Endodermal cell (in vitro differentiated cells): ENCODE data around the gene CLTCL1. TPM values are rescaled to one million over a fixed set of nuclear protein-coding genes. Genes with fewer than 3 reads are reported as not detected.

Experiments used
- DNase-seq: peaks from one replicate; pipeline ENCODE4 v3.0.0-alpha.2; 2017
- H3K27ac ChIP-seq: 2 replicates; pipeline ENCODE4 v1.5.1; 2013; ENCODE audit warnings: mild to moderate bottlenecking, low read depth, low read length, moderate library complexity
- H3K27me3 ChIP-seq: 2 replicates; pipeline ENCODE4 v1.6.1; 2013; ENCODE audit warnings: mild to moderate bottlenecking, low read length, moderate library complexity; ENCODE audit not compliant: insufficient read depth, control insufficient read depth, poor library complexity, severe bottlenecking
- H3K36me3 ChIP-seq: 2 replicates; pipeline ENCODE4 v1.7.0; 2013; ENCODE audit warnings: mild to moderate bottlenecking, low read length, moderate library complexity; ENCODE audit not compliant: control insufficient read depth, insufficient read depth
- H3K4me1 ChIP-seq: one replicate; pipeline ENCODE4 v1.7.0; 2013; ENCODE audit warnings: low read length; ENCODE audit not compliant: control insufficient read depth, insufficient read depth
- H3K4me3 ChIP-seq: 2 replicates; pipeline ENCODE4 v1.5.1; 2013; ENCODE audit warnings: mild to moderate bottlenecking, low read length, moderate library complexity
- H3K9ac ChIP-seq: 2 replicates; pipeline ENCODE4 v1.6.1; 2013; ENCODE audit warnings: mild to moderate bottlenecking, low read length, moderate library complexity; ENCODE audit not compliant: poor library complexity, severe bottlenecking; ENCODE audit errors: extremely low read depth
- H3K9me3 ChIP-seq: 2 replicates; pipeline ENCODE4 v1.6.1; 2013; ENCODE audit warnings: mild to moderate bottlenecking, low read length, moderate library complexity; ENCODE audit not compliant: control insufficient read depth
- H3K27ac Mint-ChIP-seq: 2 replicates; pipeline ENCODE4 v1.8.0; 2020; ENCODE audit warnings: mixed read lengths
- H3K27me3 Mint-ChIP-seq: 2 replicates; pipeline ENCODE4 v1.8.0; 2021; ENCODE audit warnings: mild to moderate bottlenecking, mixed read lengths; ENCODE audit not compliant: insufficient read depth
- H3K36me3 Mint-ChIP-seq: 2 replicates; pipeline ENCODE4 v1.8.0; 2020; ENCODE audit warnings: low read depth, mixed read lengths
- H3K4me1 Mint-ChIP-seq: 2 replicates; pipeline ENCODE4 v1.8.0; 2020; ENCODE audit warnings: mixed read lengths
- H3K4me3 Mint-ChIP-seq: 2 replicates; pipeline ENCODE4 v1.8.0; 2020; ENCODE audit warnings: mild to moderate bottlenecking, moderate library complexity, mixed read lengths
- H3K9me3 Mint-ChIP-seq: 2 replicates; pipeline ENCODE4 v1.8.0; 2020; ENCODE audit warnings: mild to moderate bottlenecking, mixed read lengths
- CTCF ChIP-seq: fragments of 200-600 bp; sonication (generic); conservative IDR thresholded peaks from 2 replicates; pipeline ENCODE4 v1.5.0; 2021; ENCODE audit warnings: antibody characterized with exemption, mild to moderate bottlenecking
- WGBS, 2 experiments: methylation state at CpG; one replicate each; pipeline versions ENCODE4 v1.1.5 to v1.1.7; 2013; ENCODE audit warnings: missing lambda C conversion rate in 2 of 2, mixed read lengths in 1 of 2; ENCODE audit not compliant: insufficient coverage in 1 of 2, insufficient read length in 1 of 2; 5-methylcytosine and 5-hydroxymethylcytosine counted together
- total RNA-seq, 2 donors: library from RNA; stranded (reverse); fragmentation: NEBNext Ultra II Directional in 1 of 2; extraction: Animal tissue kit (Norgen Biotek cat#: 25700) in 1 of 2; gene quantifications; 2 replicates in 1 of 2; 3 replicates in 1 of 2; pipeline ENCODE4 v1.2.1, GENCODE V29; 2021

Gene CLTCL1
- total RNA-seq, 2 donors from 2014 or later: 11.8 to 14.4 TPM

GRCh38 chr22:19175602-19176174, 115.8 kb downstream of the CLTCL1 start:
- Mint-ChIP-seq H3K27me3 (peaks cover 13% of the 10 kb centered on the region), H3K9me3 (no peaks in the 10 kb centered on the region), H3K4me3 (peak overlapping the region; percentile 65), H3K27ac (peak overlapping the region; percentile 74), H3K4me1 (peaks cover 21% of the 10 kb centered on the region), H3K36me3 (peaks cover 8% of the 10 kb centered on the region)
- H3K27ac ChIP-seq: peak overlapping the region; percentile 38
- no peaks in the 10 kb centered on the region for H3K9me3 ChIP-seq
- no peak for TF ChIP-seq CTCF
- DNase-seq: no peak
- peaks cover 8% of the 10 kb centered on the region for H3K4me1 ChIP-seq
- 89 to 92% methylated on average over 15 to 21 of the region's 21 CpGs for WGBS, 2 experiments
- no peak overlapping the region for H3K4me3 ChIP-seq
- no peak overlapping the region for H3K9ac ChIP-seq
- H3K27me3 ChIP-seq: peaks cover 6% of the 10 kb centered on the region
- H3K36me3 ChIP-seq: no peaks in the 10 kb centered on the region

DNA sequence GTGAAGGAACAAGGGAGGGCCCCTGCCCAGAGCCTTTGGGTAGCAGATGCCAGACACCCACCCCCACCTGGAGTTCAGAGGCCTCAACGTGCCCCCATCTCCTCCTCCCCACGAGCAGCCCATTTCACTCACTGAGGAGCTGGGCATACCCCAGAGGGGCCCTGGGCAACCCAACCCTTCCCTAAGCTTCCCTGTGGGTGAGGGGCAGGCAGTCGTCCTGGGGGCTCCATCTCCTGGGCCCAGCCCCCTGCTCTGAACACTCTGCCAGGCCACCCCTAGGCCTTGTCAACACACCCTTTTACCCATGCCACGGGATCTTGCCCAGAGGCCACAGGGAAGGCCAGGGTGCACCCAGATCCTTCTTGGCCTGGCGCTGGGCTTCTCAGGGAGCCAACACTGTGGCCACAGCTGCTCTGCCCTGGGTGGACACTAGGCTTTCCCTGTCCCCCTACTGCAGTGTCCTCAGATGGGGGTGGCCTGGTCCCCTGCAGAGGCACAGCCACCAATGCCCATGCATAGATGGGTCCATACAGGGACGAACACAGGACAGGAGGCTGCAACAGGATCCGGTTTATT, 116.4 kb downstream of the CLTCL1 start:
- H3K9ac ChIP-seq: no peak overlapping the region
- H3K4me3 Mint-ChIP-seq: no peak overlapping the region

More for the DNA sequence above, 116.4 kb downstream of the CLTCL1 start:
- H3K36me3 ChIP-seq: no peaks in the 10 kb centered on the region
- H3K4me1 Mint-ChIP-seq: peaks cover 25% of the 10 kb centered on the region
- no peak overlapping the region for H3K4me3 ChIP-seq
- no peak for TF ChIP-seq CTCF
- no peak overlapping the region for H3K27ac ChIP-seq
- no peaks in the 10 kb centered on the region for H3K9me3 ChIP-seq
- H3K27me3 ChIP-seq: peaks cover 12% of the 10 kb centered on the region
- 86 to 100% methylated on average over 4 to 7 of the region's 7 CpGs for WGBS, 2 experiments
- no peaks in the 10 kb centered on the region for H3K9me3 Mint-ChIP-seq
- H3K27ac Mint-ChIP-seq: no peak overlapping the region
- no peak for DNase-seq
- peaks cover 13% of the 10 kb centered on the region for H3K4me1 ChIP-seq
- peaks cover 8% of the 10 kb centered on the region for H3K36me3 Mint-ChIP-seq
- H3K27me3 Mint-ChIP-seq: peaks cover 18% of the 10 kb centered on the region
